Measurements from ENCODE around the gene NUDT5.

DNA sequence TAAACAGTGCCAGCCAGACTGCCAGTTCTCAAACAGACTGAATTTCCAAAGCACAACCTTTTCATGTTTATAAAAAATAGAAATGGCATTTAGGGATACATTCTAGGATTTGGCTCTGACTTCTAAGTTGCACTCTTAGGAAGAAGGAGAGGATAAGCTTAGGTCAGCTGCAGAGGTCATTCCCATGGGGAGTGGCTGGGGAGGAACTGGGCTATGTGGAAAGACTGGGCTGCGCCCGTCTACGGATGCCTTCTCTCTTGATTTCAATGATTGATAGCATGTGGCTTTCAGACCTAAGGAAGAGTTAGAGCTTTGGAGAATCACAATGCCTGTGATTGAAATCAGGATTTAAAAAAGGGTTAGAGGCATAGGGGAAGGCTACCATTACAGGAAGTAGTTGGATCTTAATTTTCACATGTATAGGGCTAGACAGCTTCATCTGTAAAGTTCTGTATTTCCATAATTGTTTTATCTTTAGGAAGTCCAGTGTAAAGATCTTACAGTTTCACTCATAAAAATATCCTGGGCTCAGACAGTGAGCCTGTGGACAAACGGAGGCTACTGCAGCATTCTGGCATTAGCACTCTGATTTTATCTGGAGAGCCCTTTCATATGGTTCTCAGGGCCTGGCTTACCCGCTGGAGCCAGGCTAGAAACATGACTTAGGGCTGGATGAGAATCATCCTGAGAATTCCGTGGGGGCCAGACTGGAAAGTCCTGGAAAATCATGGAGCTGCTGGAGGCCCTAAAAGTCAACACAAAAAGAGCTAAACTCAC lies 29.5 kb downstream of the NUDT5 start:
- TF ChIP-seq CTCF (IDR thresholded peaks at IDR 0.05), result no peak
- no peak for TF ChIP-seq POLR2A (IDR thresholded peaks at IDR 0.05)
